ENCODE measurements around the gene MALSU1. TPM values are rescaled to one million over a fixed set of nuclear protein-coding genes. Genes with fewer than 3 reads are reported as not detected.

Gene MALSU1
- total and polyA plus RNA-seq, 2 of the 13 experiments (the other 11 are each of a cell fraction or from before 2014, with no cell fraction given) = 72.0 to 141 TPM

DNA sequence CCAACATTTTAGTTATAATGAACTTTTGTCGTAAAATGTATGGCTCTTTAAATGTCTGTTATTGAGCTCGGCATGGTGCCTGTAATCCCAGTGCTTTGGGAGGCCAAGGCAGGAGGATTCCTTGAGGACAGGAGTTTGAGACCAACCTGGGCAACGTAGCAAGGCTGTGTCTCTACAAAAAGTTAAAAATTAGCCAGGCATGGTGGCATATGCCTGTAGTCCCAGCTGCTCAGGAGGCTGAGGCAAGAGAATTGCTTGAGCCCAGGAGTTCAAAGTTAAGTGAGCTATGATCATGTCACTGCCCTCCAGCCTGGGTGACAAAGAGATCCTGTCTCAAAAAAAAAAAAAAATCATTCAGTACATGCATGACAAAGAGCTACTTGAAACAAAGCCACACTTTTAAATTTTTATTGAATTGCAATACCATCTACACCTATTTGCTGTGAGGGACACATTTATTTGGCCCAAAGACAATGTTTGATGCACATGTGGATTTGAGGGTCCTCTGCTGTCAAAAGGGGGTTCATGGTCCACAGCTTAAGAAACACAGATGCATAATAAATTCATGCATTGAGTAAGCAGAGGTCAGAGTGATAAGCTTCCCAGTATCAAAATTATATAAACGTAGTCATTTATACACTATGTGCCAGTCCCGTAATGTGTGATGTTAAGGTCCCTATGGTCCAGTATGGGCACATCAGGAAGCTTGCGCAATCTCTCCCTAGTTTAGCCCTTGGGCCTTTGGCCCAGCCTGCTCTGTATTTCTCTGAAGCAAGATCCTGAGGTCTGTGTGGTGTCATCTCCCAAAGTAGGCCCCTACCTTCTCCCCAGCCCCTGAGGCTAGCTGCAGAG is 4.4 kb upstream of the MALSU1 start (continued):
- TF ChIP-seq NCOR1 (IDR thresholded peaks at IDR 0.05; ENCODE audit: borderline replicate concordance, low read length) (peak; percentile 79; the same call in 1 of the 2 replicates), SMAD3 (CRISPR knock-in tag; IDR thresholded peaks at IDR 0.05) (peak; percentile 27; the same call in 1 of the 2 replicates), ZNF564 (CRISPR knock-in tag; IDR thresholded peaks at IDR 0.05) (0 out of 2 replicates have a peak, but pooled peaks have one; percentile 40), ZMYM2 (CRISPR knock-in tag; IDR thresholded peaks at IDR 0.05) (peak; percentile 71; the same call in 1 of the 2 replicates), HNF4A (CRISPR knock-in tag; IDR thresholded peaks at IDR 0.05) (peak; percentile 84), ZNF124 (CRISPR knock-in tag; IDR thresholded peaks at IDR 0.05) (peak; percentile 68; the same call in 1 of the 2 replicates), RXRB (CRISPR knock-in tag; IDR thresholded peaks at IDR 0.05; ENCODE audit: borderline replicate concordance) (peak; percentile 35; the same call in 1 of the 2 replicates), KLF6 (CRISPR knock-in tag; IDR thresholded peaks at IDR 0.05) (peak; percentile 29; the same call in 1 of the 2 replicates), NR3C1 (CRISPR knock-in tag; IDR thresholded peaks at IDR 0.05) (no peak), HDAC2 (CRISPR knock-in tag; IDR thresholded peaks at IDR 0.05) (peak; percentile 80)
- TF ChIP-seq, protein P1, sequence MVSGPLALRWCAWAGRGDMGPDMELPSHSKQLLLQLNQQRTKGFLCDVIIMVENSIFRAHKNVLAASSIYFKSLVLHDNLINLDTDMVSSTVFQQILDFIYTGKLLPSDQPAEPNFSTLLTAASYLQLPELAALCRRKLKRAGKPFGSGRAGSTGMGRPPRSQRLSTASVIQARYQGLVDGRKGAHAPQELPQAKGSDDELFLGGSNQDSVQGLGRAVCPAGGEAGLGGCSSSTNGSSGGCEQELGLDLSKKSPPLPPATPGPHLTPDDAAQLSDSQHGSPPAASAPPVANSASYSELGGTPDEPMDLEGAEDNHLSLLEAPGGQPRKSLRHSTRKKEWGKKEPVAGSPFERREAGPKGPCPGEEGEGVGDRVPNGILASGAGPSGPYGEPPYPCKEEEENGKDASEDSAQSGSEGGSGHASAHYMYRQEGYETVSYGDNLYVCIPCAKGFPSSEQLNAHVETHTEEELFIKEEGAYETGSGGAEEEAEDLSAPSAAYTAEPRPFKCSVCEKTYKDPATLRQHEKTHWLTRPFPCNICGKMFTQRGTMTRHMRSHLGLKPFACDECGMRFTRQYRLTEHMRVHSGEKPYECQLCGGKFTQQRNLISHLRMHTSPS (CRISPR knock-in tag; IDR thresholded peaks at IDR 0.05; ENCODE audit: low read depth) = peak; percentile 72; the same call in 1 of the 2 replicates
- TF ChIP-seq, protein P2, sequence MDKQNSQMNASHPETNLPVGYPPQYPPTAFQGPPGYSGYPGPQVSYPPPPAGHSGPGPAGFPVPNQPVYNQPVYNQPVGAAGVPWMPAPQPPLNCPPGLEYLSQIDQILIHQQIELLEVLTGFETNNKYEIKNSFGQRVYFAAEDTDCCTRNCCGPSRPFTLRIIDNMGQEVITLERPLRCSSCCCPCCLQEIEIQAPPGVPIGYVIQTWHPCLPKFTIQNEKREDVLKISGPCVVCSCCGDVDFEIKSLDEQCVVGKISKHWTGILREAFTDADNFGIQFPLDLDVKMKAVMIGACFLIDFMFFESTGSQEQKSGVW (CRISPR knock-in tag; IDR thresholded peaks at IDR 0.05; ENCODE audit: borderline replicate concordance) = no peak
- TF ChIP-seq, protein P3, sequence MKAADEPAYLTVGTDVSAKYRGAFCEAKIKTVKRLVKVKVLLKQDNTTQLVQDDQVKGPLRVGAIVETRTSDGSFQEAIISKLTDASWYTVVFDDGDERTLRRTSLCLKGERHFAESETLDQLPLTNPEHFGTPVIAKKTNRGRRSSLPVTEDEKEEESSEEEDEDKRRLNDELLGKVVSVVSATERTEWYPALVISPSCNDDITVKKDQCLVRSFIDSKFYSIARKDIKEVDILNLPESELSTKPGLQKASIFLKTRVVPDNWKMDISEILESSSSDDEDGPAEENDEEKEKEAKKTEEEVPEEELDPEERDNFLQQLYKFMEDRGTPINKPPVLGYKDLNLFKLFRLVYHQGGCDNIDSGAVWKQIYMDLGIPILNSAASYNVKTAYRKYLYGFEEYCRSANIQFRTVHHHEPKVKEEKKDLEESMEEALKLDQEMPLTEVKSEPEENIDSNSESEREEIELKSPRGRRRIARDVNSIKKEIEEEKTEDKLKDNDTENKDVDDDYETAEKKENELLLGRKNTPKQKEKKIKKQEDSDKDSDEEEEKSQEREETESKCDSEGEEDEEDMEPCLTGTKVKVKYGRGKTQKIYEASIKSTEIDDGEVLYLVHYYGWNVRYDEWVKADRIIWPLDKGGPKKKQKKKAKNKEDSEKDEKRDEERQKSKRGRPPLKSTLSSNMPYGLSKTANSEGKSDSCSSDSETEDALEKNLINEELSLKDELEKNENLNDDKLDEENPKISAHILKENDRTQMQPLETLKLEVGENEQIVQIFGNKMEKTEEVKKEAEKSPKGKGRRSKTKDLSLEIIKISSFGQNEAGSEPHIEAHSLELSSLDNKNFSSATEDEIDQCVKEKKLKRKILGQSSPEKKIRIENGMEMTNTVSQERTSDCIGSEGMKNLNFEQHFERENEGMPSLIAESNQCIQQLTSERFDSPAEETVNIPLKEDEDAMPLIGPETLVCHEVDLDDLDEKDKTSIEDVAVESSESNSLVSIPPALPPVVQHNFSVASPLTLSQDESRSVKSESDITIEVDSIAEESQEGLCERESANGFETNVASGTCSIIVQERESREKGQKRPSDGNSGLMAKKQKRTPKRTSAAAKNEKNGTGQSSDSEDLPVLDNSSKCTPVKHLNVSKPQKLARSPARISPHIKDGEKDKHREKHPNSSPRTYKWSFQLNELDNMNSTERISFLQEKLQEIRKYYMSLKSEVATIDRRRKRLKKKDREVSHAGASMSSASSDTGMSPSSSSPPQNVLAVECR (CRISPR knock-in tag; IDR thresholded peaks at IDR 0.05; ENCODE audit: borderline replicate concordance) = peak; percentile 49; the same call in 1 of the 2 replicates
- TF ChIP-seq, protein P4, sequence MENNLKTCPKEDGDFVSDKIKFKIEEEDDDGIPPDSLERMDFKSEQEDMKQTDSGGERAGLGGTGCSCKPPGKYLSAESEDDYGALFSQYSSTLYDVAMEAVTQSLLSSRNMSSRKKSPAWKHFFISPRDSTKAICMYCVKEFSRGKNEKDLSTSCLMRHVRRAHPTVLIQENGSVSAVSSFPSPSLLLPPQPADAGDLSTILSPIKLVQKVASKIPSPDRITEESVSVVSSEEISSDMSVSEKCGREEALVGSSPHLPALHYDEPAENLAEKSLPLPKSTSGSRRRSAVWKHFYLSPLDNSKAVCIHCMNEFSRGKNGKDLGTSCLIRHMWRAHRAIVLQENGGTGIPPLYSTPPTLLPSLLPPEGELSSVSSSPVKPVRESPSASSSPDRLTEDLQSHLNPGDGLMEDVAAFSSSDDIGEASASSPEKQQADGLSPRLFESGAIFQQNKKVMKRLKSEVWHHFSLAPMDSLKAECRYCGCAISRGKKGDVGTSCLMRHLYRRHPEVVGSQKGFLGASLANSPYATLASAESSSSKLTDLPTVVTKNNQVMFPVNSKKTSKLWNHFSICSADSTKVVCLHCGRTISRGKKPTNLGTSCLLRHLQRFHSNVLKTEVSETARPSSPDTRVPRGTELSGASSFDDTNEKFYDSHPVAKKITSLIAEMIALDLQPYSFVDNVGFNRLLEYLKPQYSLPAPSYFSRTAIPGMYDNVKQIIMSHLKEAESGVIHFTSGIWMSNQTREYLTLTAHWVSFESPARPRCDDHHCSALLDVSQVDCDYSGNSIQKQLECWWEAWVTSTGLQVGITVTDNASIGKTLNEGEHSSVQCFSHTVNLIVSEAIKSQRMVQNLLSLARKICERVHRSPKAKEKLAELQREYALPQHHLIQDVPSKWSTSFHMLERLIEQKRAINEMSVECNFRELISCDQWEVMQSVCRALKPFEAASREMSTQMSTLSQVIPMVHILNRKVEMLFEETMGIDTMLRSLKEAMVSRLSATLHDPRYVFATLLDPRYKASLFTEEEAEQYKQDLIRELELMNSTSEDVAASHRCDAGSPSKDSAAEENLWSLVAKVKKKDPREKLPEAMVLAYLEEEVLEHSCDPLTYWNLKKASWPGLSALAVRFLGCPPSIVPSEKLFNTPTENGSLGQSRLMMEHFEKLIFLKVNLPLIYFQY (CRISPR knock-in tag; IDR thresholded peaks at IDR 0.05; ENCODE audit: borderline replicate concordance) = peak; percentile 84; the same call in 1 of the 2 replicates
- TF ChIP-seq, protein P5, sequence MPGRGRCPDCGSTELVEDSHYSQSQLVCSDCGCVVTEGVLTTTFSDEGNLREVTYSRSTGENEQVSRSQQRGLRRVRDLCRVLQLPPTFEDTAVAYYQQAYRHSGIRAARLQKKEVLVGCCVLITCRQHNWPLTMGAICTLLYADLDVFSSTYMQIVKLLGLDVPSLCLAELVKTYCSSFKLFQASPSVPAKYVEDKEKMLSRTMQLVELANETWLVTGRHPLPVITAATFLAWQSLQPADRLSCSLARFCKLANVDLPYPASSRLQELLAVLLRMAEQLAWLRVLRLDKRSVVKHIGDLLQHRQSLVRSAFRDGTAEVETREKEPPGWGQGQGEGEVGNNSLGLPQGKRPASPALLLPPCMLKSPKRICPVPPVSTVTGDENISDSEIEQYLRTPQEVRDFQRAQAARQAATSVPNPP (CRISPR knock-in tag; IDR thresholded peaks at IDR 0.05) = no peak
